ENCODE results near the gene IL1B. TPM values are rescaled to one million over a fixed set of nuclear protein-coding genes. Genes with fewer than 3 reads are reported as not detected.

IL1B gene
- total RNA-seq, 2 experiments from 2014 or later, result 3.8 to 5.6 TPM

DNA sequence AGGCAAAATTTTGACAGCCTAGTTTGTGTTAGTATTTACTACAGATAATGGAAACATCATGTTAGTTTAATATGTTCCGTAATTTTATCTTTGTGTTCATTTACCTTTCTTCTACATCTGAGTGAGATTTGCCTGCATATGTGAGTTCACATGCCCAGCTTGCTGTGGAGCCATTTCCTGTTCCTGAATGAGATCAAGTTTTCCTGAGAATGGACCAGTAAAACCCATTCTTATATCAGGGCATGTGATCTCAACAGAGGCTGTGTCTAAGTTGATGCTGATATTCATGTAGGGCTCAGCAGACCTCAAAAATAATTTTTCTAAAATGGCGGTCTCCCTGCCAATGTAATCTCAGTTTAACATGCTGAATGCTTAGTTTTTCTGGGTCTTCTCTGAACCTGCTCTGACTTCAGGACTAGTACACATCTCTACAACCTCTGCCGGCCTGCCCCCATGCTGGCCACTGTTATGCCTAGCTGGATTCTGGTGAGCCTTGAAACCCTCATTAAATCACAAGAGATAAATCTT, 53.3 kb downstream of the IL1B start:
- no peak overlapping the region for H3K4me3 Mint-ChIP-seq
- Histone ChIP-seq H3K36me3 (ENCODE audit: insufficient read depth, low read length) (no peaks in the 10 kb centered on the region), H3K27ac (ENCODE audit: low read depth in 1 of 2, low read length in 2 of 2) (no peak overlapping the region), H3K4me1 (ENCODE audit: insufficient read depth, low read length) (no peaks in the 10 kb centered on the region), H3K9me3 (ENCODE audit: control insufficient read depth in 1 of 2, insufficient read depth in 1 of 2, low read length in 2 of 2) (no peaks in the 10 kb centered on the region), H3K4me3 (ENCODE audit: low read length) (no peak overlapping the region), H3K27me3 (ENCODE audit: control insufficient read depth in 1 of 2, insufficient read depth in 2 of 2, low read length in 2 of 2) (no peaks in the 10 kb centered on the region)
- no peaks in the 10 kb centered on the region for H3K9me3 Mint-ChIP-seq
- no peak for DNase-seq
- no peaks in the 10 kb centered on the region for H3K36me3 Mint-ChIP-seq (ENCODE audit: low read depth)
- TF ChIP-seq CTCF (IDR thresholded peaks at IDR 0.05), result no peak
- H3K27ac Mint-ChIP-seq, result no peak overlapping the region
- POLR2A ChIA-PET, result no interaction called here
- ATAC-seq (ENCODE audit: poor library complexity), result no peak
- H3K4me1 Mint-ChIP-seq (ENCODE audit: low read depth), result no peaks in the 10 kb centered on the region
- CTCF ChIA-PET, result no interaction called here
- peaks cover 11% of the 10 kb centered on the region for H3K27me3 Mint-ChIP-seq
- intact Hi-C loops (cut with DNase I, micrococcal nuclease), result no loop called here

DNA sequence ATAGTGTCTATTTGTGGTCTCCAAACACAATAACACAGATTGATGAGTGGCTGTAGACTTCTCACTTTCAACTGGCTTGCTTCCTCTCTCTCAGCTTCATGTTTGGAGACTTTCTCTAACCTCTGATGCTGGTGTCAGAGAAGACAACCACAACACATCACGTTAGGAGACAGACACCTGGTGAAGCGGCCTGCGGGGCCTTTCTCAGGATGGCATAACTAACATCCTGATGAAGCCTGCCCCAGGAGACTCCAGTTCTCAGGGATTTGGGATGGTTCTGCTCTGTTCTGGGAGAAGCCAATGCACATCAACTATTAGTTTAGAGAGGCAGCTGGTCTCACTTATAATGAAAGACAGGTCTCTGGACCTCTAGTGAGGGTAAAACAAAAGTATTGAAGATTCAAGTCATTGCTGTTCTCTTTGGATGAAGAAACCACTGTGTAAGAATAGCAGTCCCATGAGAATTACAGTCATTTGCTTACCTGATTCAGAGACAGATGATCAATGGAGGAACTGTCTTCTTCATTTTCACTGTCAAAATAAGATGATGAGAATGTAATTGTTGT, 54.3 kb downstream of the IL1B start:
- H3K4me3 Mint-ChIP-seq, result no peak overlapping the region
- H3K4me1 Mint-ChIP-seq (ENCODE audit: low read depth), result peaks cover 5% of the 10 kb centered on the region
- intact Hi-C loops (cut with DNase I, micrococcal nuclease), result no loop called here
- H3K9me3 Mint-ChIP-seq, result no peaks in the 10 kb centered on the region
- ATAC-seq (ENCODE audit: poor library complexity), result no peak
- H3K27me3 Mint-ChIP-seq, result peaks cover 16% of the 10 kb centered on the region
- no peak for TF ChIP-seq CTCF (IDR thresholded peaks at IDR 0.05)
- DNase-seq, result no peak
- H3K27ac Mint-ChIP-seq, result no peak overlapping the region
- Histone ChIP-seq H3K36me3 (ENCODE audit: insufficient read depth, low read length) (no peaks in the 10 kb centered on the region), H3K9me3 (ENCODE audit: control insufficient read depth in 1 of 2, insufficient read depth in 1 of 2, low read length in 2 of 2) (no peaks in the 10 kb centered on the region), H3K27me3 (ENCODE audit: control insufficient read depth in 1 of 2, insufficient read depth in 2 of 2, low read length in 2 of 2) (no peaks in the 10 kb centered on the region), H3K4me1 (ENCODE audit: insufficient read depth, low read length) (peaks cover 4% of the 10 kb centered on the region), H3K4me3 (ENCODE audit: low read length) (no peak overlapping the region), H3K27ac (ENCODE audit: low read depth in 1 of 2, low read length in 2 of 2) (no peak overlapping the region)
- CTCF ChIA-PET, result no interaction called here
- POLR2A ChIA-PET, result interaction anchor here (0.6 kb wide), 1 partner anchor 15 kb away, joined by 3 read pairs; no protein-coding TSS in a partner anchor
- H3K36me3 Mint-ChIP-seq (ENCODE audit: low read depth), result no peaks in the 10 kb centered on the region

Other genes with a start within 250 kb of the IL1B start
- gene SLC20A1, start 190.8 kb downstream of the IL1B start, total RNA-seq, result 100 to 1,000 TPM; 130 to 139 TPM
- gene NT5DC4, start 115.8 kb downstream of the IL1B start, total RNA-seq, result not detected
- gene CKAP2L, start 72.2 kb downstream of the IL1B start, total RNA-seq, result under 1 TPM; 0.08 to 0.50 TPM
- not detected for gene IL1A, start 52.3 kb downstream of the IL1B start, total RNA-seq
- gene IL37, start 74.4 kb upstream of the IL1B start, total RNA-seq, result not detected
- gene IL36G, start 141.2 kb upstream of the IL1B start, total RNA-seq, result not detected
- under 1 TPM in 1 of 2 experiments, not detected in 1; 0.47 TPM for gene IL36A, start 168.7 kb upstream of the IL1B start, total RNA-seq
- not detected for gene IL36B, start 216.1 kb upstream of the IL1B start, total RNA-seq
- not detected for gene IL36RN, start 222.4 kb upstream of the IL1B start, total RNA-seq
- not detected for gene IL1F10, start 231.2 kb upstream of the IL1B start, total RNA-seq